NCI-H1694 (cell line): ENCODE data around the gene CPLX1.
A peak's percentile ranks its signal among the peaks of the same experiment; 100 is the strongest.
"Not testable (repeated sequence)": the region's sequence is repeated elsewhere in the genome, so short reads cannot be mapped to it uniquely, and the experiment has no call there.

Source experiments
- DNase-seq: peaks from one replicate; lab custom pipeline; 2025; lab: John Stamatoyannopoulos, UW

CPLX1 gene

DNA sequence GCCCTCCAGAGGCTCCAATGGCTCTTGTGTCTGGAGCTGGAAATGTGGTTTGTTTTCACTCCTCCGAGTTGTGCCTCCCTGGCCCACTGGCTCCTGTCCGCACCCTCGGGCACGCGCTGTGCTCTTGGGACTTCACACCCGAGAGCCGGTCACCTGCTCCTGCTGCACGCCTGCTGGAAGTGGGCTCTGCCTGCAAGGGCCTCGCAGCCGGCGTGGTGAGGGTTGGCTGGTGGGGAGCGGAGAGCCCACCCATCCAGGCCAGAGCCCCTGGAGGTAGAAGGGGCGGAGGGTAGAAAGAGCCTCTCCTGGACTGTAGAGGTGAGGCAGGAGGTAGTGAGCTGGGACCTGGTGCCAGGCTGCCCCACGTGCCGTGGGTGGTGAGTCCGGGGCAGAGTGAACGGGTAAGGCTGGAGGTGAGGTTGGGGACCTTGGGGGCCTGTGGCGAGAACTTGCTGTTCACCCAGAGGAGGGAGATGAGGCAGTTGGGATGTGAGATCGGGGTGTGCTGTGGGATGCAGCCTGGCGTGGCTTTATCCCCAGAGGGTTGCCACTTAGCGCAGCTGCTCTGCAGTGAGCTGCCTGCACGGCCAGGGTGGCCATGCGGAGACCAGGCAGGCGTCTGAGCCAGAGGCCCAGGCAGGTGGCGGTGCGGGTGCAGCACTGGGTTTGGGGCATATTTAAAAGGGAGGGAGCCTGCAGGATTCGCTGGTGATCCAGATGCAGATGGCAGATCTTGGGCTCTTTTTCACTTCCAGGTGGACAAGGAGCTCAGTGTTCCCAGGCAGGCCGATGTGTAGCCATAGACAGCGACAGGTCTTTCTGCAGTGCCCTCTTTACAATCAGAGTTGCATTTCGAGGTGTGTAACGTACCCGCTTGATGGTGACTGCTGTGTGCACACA, 71.5 kb downstream of the CPLX1 start:
- DNase-seq = no peak

DNA sequence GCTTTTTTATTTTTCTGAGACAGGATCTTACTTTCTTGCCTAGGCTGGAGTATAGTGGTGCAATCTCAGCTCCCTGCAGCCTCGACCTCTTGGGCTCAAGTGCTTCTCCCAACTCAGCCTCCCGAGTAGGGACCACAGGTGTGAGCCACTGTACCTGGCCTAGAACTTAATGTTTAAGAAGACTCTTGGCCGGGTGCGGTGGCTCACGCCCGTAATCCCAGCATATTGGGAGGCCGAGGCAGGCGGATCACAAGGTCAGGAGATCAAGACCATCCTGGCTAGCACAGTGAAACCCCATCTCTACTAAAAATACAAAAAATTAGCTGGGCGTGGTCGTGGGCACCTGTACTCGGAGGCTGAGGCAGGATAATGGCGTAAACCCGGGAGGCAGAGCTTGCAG, 72.7 kb downstream of the CPLX1 start:
- DNase-seq = not testable (repeated sequence)

DNA sequence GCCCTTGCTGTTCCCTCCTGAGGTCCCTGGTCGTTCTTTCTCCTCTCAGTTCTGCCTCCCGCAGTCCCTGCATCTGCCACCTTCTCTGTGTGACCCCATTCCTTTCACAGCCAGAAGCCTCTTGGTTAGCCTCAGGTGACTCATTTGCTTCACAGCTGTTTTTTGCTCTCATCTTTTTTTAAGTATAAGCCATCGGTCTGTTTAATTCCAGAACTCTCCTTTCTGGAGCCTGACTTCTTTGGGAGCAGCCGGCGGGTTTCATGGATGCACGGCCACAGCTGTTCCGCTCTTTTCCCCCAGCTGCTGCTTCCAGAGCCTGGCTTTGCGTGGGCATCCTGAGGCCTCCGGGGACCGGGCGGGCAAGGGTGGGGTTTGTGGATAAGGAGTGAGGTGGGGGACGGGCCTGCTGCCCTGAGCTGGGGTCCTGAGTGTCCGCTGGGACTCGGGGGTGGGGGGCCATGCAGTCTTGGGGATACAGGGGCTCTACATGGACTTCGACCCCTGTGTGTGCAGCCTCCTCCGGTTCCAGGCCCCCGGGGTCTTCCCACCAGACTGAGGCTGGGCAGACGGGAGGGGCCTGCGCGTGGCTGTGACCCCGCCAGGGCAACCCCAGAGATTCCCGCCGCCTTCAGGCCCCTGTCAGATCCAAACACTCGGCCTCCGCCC, 73.6 kb downstream of the CPLX1 start:
- DNase-seq = peak; percentile 47

DNA sequence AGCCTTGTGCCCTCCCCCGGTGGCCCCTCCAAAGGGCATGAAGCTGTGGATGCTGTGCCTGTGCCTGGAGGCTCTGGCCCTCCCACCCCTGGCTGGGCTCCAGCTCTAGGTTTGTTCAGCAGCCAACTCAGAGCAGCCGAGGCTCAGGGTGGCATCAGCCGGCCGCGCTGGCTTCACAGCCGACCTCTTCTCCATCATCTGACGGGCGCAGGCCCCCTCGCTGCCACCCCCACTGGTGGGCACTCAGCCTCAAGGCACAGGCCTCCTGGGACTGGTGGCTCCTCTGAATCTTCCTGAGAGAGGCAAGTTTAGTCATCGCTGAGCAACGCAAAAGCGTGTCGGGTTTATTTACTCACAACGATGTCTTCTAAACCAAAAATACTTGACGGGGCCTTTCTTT, 74.3 kb downstream of the CPLX1 start:
- DNase-seq = peak; percentile 37

DNA sequence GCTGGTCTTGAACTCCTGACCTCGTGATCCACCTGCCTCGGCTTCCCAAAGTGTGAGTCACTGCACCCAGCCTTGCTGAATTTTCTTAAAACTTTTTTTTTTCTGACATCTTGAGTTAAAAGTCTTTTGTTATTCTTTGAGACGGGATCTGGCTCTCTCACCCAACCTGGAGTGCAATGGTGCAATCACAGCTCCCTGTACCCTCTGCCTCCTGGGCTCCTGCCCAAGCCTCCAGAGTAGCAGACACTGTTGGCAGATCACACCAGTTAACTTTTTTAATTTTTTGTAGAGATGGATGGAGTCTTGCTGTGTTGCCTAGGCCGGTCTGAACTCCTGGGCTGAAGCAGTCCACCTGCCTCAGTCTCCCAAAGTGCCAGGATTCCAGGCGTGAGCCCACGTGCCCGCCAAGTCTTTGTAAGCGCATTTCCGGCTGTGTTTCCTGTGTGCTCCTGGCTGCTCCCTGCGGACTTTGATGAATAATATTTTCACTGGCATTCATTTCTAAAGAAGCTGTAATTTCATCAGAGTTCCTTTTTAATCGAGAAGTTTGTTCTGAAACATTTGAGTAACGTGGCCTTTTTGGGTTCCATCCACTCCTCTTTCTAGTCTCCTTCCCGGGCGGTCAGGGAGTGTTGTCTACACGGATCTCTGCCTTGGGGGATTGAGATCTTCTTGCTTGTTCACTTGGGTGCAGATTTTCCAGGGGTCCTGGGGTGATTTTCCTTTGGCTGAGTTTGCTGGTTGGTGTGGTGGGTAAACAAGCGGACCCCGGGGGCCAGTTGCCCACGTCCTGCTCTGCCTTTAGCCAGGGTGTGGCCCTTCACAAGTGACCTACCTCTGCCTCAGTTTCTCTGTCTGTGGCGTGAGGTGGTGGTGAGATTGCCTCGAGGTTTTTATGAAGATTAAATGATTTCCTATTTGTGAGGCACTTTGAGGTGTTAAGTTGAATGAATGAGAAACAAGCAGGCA, 75.9 kb downstream of the CPLX1 start:
- DNase-seq = no peak

DNA sequence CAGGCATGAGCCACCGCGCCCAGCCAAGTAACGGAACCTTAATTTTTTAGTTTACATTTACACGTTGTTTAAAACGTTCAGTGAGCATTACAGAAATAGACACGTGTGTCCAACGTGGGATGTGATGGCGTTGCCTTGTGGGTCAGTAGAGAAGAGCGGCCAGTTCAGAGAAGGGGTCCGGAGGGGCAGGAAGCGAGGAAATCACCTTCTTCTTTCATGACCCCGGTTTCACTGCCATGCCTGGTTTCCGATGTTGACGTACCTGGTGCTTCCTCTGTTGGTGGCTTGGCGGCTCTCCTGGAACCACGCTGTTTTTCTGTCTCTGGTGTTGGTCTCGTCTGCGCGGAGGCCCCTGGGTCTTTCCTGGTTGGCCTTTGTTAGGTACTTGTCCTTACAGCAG, 77.5 kb downstream of the CPLX1 start:
- DNase-seq = no peak

DNA sequence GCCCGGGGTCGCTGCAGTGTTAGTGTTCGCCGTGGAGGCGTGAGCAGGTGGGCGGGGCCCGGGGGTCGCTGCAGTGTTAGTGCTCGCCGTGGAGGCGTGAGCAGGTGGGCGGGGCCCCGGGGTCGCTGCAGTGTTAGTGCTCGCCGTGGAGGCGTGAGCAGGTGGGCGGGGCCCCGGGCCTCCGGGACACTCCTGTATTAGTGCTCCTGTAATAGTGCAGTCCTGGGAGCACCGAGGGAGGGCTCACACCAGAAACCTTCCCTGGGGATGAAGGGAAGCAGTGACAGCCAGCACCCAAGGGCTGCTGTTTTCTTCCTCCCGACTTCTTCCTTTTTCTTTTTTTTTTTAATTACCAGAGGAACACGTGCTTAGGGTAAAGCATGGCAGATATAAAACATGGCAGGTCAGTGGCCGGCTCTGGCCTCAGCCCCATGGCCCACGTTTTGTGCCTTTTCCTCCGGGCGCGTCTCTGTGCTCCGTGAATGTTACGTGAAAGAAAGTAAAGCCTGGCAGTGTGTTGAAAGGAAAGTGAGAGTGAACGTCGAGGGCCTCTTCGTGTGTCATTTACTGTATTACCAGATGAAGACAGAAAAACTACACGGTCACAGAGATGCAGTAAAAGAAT, 78.3 kb downstream of the CPLX1 start:
- DNase-seq = no peak

DNA sequence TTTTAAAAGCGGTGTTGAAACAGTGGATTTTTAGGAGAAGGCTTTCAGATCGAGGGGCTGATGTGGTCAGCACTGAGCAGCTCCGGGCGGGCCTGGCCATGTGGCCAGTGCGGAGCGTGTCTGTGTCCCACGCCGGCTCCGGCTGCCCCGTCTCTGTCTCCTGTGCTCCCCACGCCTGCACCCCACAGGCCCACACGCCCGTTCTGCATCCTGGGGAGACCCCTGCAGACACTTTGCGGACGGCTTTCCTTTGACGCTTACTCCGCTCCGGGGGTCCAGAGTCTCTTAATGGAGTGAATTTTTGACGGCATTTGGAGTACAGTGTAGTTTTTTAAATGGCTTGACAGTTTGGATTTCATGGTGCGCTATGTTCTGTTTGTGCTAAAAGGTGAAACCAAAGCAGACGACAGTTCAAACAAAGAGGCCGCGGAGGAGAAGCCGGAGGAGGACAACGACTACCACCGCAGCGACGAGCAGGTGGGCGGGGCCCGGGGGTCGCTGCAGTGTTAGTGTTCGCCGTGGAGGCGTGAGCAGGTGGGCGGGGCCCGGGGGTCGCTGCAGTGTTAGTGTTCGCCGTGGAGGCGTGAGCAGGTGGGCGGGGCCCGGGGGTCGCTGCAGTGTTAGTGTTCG, 81.6 kb downstream of the CPLX1 start:
- DNase-seq = no peak

DNA sequence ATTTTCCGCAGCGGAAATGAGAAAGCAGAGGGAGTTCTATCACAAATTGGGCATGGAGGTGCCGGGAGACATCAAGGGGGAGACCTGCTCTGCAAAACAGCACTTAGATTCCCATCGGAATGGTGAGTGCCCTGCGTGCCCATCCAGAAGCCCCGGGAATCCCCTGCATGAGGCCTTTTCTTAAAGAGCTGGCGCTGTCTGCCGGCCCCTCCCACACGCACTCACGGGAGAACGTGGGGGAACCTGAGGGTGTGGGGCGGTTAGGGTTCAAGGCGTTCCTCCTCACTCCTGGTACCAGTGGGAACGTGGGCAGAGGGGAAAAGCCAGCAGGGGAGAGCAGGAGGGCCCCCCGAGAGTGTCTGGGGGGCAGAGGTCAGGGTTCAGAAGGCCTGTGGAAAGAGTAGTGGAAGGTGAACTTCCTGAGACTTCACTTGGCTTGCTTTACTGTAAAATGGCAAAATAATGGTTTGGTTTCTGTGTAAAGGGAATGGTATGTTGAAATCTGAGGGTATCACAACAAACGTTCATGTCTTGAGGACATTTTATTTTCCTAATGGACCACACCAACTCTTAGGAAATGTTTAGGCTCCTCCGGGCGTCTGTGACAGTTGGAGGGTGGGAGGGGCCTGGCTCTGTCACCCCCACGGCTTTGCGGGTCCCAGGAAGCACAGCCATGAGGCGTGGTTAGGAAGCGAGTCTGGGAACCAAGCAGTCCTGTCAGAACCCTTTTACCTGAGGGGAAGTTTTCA, 82.3 kb downstream of the CPLX1 start:
- DNase-seq = no peak

DNA sequence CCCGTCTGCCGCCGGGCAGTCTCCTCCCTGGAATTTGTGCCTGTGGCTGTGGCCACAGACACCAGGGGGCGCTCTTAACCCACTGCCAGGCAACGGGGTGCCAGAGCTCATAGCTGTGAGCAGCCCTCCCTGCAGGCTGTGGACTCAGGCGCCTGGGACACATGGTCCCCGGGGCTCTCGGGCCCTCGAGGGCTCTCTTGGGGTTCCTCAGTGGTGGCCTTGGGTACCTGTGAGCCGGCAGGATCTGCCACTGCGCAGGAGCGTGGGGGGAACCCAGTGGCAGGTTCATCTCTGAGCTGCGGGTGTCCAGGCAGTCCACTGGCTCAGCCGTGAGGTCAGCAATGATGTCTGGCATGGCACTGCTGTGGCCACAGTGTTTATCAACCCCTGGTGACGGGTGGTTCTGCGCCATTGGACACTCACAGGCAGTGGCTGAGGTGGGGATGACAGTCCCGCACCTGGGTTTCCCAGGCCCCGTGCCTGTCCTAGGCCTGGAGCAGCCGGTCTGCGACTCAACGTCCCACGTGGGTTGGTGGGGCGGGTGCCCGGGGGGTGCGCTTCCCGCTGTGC, 83.1 kb downstream of the CPLX1 start:
- DNase-seq = peak; percentile 32

DNA sequence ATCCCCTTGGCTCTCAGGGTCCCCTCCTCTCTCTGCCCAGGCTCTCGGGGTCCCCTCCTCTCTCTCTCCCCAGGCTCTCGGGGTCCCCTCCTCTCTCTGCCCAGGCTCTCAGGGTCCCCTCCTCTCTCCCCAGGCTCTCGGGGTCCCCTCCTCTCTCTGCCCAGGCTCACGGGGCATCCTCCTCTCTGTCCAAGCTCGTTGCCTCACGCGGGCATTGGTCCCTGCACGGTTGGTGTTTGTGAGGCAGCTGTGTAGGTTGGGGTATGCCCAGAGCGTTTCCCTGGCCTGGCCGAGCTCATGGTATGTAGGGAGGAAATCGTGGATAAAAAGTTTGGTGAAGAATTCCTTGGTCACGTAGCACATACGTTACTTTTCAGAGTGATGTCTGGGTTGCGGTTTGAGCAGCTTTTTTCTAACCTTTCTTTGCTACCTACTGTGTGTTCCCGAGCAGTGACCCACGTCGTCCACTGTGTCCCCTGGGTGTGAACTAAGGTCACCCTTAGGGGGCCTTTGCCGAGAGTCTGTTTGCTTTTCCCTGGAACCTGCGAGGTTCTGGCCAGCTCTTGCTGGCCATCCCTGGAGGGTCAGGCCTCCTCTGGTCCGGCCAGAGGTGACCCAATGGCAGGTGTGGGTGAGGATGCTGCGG, 83.7 kb downstream of the CPLX1 start:
- no peak for DNase-seq

DNA sequence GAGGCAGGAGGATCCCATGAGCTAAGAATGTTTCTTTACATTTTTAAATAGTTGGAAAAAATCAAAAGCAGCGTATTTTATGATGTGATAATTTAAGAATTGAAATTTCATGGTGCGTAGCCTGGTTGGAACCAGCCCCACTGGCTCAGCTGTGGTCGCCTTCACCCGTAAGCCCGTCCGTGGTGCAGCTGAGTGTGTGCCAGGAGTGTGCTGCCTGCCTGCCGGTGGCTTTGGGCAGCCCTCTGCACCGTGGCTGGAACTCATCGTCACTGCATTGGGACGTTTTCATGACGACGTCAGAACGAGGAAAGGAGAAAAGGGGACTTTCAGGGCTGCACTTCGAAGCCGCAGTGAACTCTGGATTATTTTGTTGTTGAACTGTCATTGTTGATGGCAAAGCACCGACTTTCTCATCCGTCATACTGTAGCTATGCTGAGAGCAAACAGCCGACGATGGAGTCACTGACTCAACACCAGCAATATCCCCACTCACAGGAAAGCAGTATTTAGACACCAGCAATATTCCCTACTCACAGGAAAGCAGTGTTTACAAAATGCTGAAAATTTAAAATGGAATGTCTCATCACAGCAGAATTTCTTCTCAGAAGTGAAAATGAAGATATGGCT, 85.2 kb downstream of the CPLX1 start:
- no peak for DNase-seq

DNA sequence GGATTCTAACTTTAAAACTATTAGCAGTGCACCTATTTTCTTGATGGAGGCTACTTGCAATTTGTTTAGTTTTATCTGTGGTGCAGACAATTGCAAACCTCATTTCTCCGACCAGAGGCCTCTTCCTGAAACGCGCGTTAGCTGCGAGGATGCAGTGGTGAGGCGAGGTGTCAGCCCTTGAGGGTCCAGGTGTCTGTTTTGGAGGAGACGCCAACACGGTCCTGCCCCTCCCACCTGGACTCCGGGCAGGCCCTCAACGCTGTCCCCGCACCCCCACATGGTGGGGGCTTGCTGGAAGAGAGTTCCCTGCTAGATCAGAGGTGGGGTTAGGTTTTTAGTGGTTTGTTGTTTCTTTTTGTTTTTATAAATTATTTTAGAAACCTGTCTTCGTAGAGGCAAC, 85.9 kb downstream of the CPLX1 start:
- DNase-seq = no peak

DNA sequence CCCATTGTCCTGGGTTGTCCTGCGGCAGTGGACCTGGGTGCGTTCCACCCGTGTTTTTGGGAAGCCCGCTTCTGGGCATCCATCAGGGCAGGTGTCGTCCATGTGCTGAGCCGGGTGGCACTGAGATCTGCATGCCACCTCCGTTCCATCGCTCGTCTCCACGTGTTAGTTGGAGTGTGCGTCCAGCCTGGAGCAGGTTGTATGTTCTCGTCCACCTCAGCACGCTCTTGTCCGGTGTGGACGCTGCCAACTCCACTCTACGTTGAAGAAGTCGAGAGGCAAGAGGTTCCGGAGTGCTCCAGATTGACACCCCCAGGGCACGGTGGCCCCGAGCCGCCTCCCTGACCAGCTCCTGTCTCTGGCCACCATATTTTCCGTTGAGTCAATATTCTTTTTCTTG, 86.4 kb downstream of the CPLX1 start:
- DNase-seq = no peak

DNA sequence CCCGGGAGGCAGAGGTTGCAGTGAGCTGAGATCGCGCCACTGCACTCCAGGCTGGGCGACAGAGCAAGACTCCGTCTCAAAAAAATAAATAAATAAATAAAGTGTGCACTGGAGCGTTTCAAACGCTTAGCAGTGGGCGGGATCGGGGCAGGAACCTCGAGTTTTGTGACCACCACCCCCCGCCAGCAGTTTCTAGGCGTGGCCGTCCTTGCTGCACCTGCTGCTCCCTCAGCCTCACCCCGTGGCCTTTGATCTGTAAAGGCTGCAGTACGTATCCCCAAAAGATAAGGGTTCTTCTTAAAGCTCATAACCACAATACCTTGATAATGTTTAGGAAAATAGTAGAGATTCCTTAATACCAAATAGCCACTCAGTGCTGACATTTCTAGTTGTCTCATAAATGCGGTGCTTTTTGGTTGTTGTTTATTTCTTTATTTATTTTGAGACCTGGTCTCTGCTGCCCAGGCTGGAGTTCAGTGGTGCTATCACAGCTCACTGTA, 87.1 kb downstream of the CPLX1 start:
- no peak for DNase-seq

DNA sequence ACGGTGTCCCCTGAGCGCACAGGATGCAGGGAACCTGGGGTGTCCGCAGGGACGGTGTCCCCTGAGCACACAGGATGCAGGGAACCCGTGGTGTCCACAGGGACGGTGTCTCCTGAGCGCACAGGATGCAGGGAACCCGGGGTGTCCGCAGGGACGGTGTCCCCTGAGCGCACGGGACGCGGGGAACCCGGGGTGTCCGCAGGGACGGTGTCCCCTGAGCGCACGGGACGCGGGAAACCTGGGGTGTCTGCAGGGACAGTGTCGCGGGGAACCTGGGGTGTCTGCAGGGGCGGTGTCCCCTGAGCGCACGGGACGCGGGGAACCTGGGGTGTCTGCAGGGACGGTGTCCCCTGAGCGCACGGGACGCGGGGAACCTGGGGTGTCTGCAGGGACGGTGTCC, 89.4 kb downstream of the CPLX1 start:
- not testable (repeated sequence) for DNase-seq

DNA sequence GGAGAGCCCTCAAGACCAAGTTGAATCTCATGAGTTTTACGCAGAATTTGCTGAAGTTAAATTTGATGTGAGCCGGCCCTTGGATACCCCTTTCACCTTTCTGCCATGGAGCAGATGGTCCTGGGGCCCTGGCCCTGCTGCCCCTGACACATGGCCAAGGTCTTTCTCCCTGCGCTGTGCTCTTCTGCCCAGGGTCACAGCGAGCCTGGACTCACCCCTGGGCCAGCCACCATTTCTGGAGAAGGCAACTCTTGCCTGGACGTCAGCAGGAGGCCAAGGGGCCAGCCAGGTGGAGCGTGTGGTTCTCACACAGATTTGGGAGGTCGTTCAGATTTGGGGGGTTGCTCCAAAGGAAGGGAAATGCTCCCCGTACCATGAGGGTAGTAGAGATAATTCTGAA, 90.3 kb downstream of the CPLX1 start:
- DNase-seq = no peak
